ENCODE measurements around the gene FOXN3. TPM values are rescaled to one million over a fixed set of nuclear protein-coding genes. Genes with fewer than 3 reads are reported as not detected.

The FOXN3 gene
- total RNA-seq, 1 donor from 2014 or later, result 27.8 TPM

DNA sequence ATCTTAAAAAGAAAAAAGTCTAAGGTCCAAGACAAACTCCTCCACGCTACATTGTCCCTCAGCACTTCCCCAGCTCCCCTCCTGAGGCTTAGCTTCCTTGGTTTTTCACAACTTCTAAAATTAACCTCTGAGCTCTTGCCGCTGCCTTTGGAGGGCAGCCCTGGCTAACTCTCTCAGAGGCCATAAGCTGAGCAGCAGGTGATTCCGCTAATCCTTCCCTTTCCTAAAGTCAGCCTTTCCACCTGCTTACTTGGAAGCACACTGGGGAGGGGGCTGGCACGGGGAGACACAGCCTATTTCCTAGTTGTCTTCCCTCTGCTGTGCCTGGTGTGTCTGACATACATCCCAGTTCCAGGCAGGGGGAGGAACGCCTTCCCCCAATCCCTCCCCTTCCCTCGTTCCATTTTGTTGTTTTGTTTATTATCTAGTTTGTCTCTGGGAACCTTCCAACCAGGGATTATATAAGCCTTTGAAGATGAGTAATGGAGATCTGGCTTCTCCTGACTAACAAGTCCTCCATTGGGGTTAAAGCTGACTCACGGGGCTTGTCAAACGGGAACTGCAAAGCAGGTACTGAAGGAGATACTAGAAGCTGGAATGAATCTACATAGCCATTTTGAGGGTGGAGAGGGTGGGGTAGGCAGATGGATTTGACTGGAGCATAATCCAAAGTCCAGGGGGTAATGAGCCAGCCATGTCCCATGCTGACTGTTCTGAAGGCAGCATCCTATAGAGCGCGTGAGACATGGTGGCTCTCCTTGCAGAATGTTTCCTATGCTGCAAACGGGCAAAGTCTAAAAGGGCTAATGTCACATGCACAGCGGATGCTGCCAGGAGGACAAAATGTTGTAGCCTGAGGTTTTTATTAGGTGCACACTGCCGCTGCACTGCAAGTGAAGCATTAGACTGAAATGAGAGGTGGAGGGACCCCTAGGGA lies 230.8 kb downstream of the FOXN3 start:
- no peak overlapping the region for H3K4me3 ChIP-seq (ENCODE audit: low read depth, low read length)
- TF ChIP-seq, protein P1, sequence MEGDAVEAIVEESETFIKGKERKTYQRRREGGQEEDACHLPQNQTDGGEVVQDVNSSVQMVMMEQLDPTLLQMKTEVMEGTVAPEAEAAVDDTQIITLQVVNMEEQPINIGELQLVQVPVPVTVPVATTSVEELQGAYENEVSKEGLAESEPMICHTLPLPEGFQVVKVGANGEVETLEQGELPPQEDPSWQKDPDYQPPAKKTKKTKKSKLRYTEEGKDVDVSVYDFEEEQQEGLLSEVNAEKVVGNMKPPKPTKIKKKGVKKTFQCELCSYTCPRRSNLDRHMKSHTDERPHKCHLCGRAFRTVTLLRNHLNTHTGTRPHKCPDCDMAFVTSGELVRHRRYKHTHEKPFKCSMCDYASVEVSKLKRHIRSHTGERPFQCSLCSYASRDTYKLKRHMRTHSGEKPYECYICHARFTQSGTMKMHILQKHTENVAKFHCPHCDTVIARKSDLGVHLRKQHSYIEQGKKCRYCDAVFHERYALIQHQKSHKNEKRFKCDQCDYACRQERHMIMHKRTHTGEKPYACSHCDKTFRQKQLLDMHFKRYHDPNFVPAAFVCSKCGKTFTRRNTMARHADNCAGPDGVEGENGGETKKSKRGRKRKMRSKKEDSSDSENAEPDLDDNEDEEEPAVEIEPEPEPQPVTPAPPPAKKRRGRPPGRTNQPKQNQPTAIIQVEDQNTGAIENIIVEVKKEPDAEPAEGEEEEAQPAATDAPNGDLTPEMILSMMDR (conservative IDR thresholded peaks at IDR 0.05; ENCODE audit: low read depth, low read length), result no peak
- no peak for DNase-seq (ENCODE audit: low read depth)

DNA sequence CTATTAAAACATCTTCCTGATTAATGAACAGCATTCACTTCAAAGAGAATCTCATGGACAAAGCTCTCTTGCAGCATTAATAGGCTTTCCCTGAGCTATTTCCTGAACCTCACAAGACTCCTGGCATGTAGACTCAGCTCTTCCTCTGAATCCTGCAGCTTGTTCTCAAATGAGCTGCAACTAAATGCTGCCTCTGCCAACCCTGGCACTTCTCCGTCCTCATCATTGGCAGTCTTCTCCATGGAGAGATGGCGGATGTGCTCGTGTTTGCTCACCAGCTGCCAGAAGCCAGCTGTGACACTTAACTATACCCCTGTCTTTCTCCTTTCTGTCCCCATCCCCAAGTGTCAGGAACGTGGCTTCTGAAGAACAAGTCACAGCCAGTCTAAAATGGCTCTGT lies 232.1 kb downstream of the FOXN3 start:
- TF ChIP-seq, protein P1 (conservative IDR thresholded peaks at IDR 0.05; ENCODE audit: low read depth, low read length), result no peak
- no peak overlapping the region for H3K4me3 ChIP-seq (ENCODE audit: low read depth, low read length)
- no peak for DNase-seq (ENCODE audit: low read depth)

DNA sequence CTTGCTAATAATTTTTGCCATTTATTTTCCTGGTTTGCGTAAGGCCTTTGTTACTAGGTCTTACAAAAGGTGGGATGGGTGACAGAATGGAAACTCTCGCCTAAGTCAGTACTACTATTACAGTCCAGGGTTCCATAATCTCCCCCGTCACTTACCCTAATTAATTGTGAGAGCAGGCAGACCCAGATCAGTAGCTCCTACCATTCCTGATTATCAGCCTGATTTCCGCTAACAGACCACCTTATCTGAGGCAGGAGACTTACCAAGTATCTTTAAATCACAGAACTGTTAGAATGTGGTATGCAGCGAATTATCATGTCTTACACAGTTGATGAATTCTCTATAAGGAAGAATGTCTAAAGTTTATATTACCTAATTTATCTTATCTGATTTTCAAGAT lies 234.7 kb downstream of the FOXN3 start:
- no peak for DNase-seq (ENCODE audit: low read depth)
- TF ChIP-seq, protein P1 (conservative IDR thresholded peaks at IDR 0.05; ENCODE audit: low read depth, low read length), result no peak
- H3K4me3 ChIP-seq (ENCODE audit: low read depth, low read length), result no peak overlapping the region

DNA sequence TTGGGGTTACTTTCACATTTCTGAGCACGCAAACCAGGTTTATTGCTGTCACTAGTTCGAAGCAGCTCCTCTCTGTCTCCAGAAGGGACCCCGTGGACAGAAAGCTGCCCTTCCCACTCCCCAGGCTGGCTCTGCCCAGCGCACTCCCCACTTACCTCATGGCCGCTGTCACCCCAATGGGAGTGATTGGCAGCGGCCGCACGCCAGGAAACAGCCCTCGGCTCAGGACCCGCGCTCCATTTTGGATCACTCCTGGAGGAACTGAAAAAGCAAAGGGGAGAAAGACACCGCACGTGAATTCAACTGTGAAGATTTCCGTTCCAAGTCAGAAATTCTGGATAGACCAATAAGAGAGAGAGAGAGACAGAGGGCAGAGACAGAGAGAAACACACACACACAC lies 236.5 kb downstream of the FOXN3 start:
- H3K4me3 ChIP-seq (ENCODE audit: low read depth, low read length), result no peak overlapping the region
- TF ChIP-seq, protein P1 (conservative IDR thresholded peaks at IDR 0.05; ENCODE audit: low read depth, low read length), result no peak
- no peak for DNase-seq (ENCODE audit: low read depth)

DNA sequence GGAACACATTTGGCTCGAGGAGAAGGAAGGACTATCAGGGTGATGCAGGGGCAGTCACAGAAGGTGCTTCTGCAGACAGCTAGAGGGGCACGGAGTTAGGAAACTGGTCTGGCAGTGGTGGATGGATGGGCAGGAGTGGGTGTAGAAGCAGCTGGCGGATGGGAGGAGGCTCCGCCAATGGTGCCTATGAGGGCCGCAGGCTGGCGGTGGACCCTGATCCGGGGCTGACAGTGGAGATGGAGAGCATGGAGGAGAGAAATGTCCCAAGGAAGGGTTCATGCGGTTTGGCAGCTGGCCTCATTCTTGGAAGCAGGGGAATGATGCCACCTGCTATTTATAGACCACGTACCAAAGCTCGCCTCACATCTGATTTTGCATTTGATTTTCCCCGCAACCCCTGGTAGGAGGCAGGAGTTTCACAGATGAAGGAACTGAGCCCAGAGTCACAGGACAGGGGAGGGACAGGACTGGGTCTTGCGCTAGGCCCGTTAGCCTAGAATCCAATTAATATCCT lies 237.1 kb downstream of the FOXN3 start:
- DNase-seq (ENCODE audit: low read depth), result no peak
- no peak overlapping the region for H3K4me3 ChIP-seq (ENCODE audit: low read depth, low read length)
- TF ChIP-seq, protein P1 (conservative IDR thresholded peaks at IDR 0.05; ENCODE audit: low read depth, low read length), result no peak

DNA sequence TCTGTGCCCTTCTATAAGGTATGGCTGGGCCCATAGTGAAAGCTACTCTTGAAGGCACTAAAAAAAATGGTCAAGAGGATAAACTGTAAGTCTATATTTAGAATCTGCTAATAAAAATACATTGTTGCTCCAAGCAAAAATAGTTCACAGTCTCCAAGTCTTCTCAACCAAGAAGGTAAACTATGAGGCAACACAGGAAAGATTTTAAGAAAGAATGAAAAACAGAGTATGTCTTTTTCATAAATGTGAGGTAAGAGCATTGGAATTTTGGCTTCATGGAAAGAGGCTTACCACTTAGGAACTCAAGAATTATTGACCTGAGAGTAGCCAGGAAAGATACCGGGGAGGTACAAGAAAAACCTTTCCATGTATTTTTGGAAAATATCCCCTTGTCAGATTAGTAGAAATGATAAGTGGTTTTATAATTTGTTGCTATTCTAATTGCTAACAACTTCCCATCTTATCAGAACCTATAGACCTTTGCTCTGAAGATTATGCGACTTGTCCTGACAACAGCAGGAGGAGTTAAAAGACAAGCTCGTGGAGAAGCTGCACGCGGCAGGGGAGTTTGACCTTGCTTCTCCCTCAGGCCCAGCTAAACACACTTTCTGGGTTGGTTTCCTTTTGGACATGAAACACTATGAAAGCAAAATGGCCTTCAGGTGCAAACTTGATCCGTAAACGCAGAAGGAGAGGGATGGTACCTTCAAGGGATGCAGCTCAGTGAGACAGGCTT lies 238.1 kb downstream of the FOXN3 start:
- TF ChIP-seq, protein P1 (conservative IDR thresholded peaks at IDR 0.05; ENCODE audit: low read depth, low read length), result no peak
- DNase-seq (ENCODE audit: low read depth), result no peak
- H3K4me3 ChIP-seq (ENCODE audit: low read depth, low read length), result no peak overlapping the region
